ENCODE results near the gene UBAP1L.

UBAP1L gene

GRCh38 chr15:65092911-65093792, 21.8 kb downstream of the UBAP1L start:
- DNase-seq (ENCODE audit: low read depth): no peak
- no peak for TF ChIP-seq CTCF (IDR thresholded peaks at IDR 0.05; ENCODE audit: insufficient read depth, low read depth, low read length, missing control alignments)
- H3K4me3 ChIP-seq (ENCODE audit: low read length): no peak overlapping the region

- H3K4me3 ChIP-seq (ENCODE audit: low read length): no peak overlapping the region
- TF ChIP-seq CTCF (IDR thresholded peaks at IDR 0.05; ENCODE audit: insufficient read depth, low read depth, low read length, missing control alignments): no peak
- no peak for DNase-seq (ENCODE audit: low read depth)
Observed at GRCh38 chr15:65091946-65092770, 22.8 kb downstream of the UBAP1L start.

- no peak for DNase-seq (ENCODE audit: low read depth)
- no peak overlapping the region for H3K4me3 ChIP-seq (ENCODE audit: low read length)
- TF ChIP-seq CTCF (IDR thresholded peaks at IDR 0.05; ENCODE audit: insufficient read depth, low read depth, low read length, missing control alignments): no peak
Observed at GRCh38 chr15:65089206-65089824, 25.7 kb downstream of the UBAP1L start.

GRCh38 chr15:65088643-65089021, 26.4 kb downstream of the UBAP1L start:
- DNase-seq (ENCODE audit: low read depth): no peak
- no peak overlapping the region for H3K4me3 ChIP-seq (ENCODE audit: low read length)
- no peak for TF ChIP-seq CTCF (IDR thresholded peaks at IDR 0.05; ENCODE audit: insufficient read depth, low read depth, low read length, missing control alignments)

GRCh38 chr15:65087873-65088642, 26.9 kb downstream of the UBAP1L start:
- H3K4me3 ChIP-seq (ENCODE audit: low read length): no peak overlapping the region
- DNase-seq (ENCODE audit: low read depth): no peak
- TF ChIP-seq CTCF (IDR thresholded peaks at IDR 0.05; ENCODE audit: insufficient read depth, low read depth, low read length, missing control alignments): no peak

GRCh38 chr15:65087411-65087810, 27.6 kb downstream of the UBAP1L start:
- no peak overlapping the region for H3K4me3 ChIP-seq (ENCODE audit: low read length)
- no peak for TF ChIP-seq CTCF (IDR thresholded peaks at IDR 0.05; ENCODE audit: insufficient read depth, low read depth, low read length, missing control alignments)
- DNase-seq (ENCODE audit: low read depth): no peak
